Measurements from ENCODE around the gene FOLR2. TPM values are rescaled to one million over a fixed set of nuclear protein-coding genes. Genes with fewer than 3 reads are reported as not detected.

The FOLR2 gene
- total RNA-seq, 1 donor from 2014 or later, result 19.4 TPM

DNA sequence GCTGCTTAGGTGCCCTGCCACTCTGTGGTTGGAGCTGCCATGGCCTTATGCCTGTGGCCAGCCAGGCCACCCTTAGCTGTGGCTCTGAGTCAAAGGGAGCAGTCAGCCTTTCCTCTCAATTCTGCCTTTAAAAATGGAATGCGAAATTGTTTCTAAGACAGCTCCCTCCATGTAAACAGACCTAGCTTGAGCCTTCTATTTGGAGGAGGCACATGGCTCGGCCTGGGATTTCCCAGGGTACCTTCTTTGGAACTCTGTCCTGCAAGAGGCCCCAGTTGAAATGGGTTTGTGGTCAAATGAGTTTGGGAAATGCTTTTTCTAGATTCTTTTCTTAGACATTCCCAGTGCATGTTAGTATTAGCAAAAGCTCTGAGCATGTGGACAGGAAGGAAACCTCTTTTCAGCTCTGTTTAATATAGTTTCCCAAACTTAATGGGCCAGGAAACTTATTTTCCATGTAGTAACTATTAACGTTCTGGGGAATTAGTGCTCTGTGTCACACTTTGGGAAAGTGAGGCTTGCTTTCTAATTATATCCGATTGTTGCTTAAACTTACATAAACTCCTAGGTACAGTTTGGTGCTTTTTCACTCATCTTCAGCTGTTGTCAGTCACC is 19.6 kb downstream of the FOLR2 start:
- Histone ChIP-seq H3K27me3 (peaks cover under 1% of the 10 kb centered on the region), H3K36me3 (peaks cover 0 to 60% of the 10 kb centered on the region in 2 donors), H3K4me3 (no peak overlapping the region), H3K4me1 (peaks cover 27% of the 10 kb centered on the region), H3K9me3 (no peaks in the 10 kb centered on the region), H3K27ac (no peak overlapping the region)
- DNase-seq (ENCODE audit: extremely low spot score in 2 of 2), result no peak
- intact Hi-C loops (cut with DNase I), result no loop called here
- TF ChIP-seq POLR2A (IDR thresholded peaks at IDR 0.05) (no peak), POLR2AphosphoS5 (IDR thresholded peaks at IDR 0.05; ENCODE audit: insufficient read depth in 1 of 2, low read depth in 1 of 2) (no peak)
- TF ChIP-seq, protein P1, sequence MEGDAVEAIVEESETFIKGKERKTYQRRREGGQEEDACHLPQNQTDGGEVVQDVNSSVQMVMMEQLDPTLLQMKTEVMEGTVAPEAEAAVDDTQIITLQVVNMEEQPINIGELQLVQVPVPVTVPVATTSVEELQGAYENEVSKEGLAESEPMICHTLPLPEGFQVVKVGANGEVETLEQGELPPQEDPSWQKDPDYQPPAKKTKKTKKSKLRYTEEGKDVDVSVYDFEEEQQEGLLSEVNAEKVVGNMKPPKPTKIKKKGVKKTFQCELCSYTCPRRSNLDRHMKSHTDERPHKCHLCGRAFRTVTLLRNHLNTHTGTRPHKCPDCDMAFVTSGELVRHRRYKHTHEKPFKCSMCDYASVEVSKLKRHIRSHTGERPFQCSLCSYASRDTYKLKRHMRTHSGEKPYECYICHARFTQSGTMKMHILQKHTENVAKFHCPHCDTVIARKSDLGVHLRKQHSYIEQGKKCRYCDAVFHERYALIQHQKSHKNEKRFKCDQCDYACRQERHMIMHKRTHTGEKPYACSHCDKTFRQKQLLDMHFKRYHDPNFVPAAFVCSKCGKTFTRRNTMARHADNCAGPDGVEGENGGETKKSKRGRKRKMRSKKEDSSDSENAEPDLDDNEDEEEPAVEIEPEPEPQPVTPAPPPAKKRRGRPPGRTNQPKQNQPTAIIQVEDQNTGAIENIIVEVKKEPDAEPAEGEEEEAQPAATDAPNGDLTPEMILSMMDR (IDR thresholded peaks at IDR 0.05), result no peak

DNA sequence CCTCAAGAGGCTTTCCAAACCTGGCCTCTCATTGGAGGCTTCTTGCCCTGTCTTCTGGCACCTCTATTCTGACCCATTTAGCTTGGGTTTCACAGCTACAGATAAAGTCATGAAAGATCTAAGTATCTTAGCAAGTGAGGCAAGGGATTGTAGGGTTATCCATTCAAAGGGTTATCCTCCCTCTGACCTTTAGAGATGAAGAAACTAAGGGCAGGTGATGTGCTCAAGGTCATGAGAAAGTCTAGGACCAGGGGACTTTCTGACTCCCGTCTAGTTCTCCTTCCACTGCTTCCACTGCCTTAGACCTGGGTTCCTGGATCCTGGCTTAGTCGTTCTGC is 20.1 kb downstream of the FOLR2 start:
- no peak overlapping the region for H3K27ac ChIP-seq
- H3K9me3 ChIP-seq, result no peaks in the 10 kb centered on the region
- DNase-seq (ENCODE audit: extremely low spot score in 2 of 2), result no peak
- intact Hi-C loops (cut with DNase I), result no loop called here
- H3K4me3 ChIP-seq, result no peak overlapping the region
- peaks cover 0 to 54% of the 10 kb centered on the region in 2 donors for H3K36me3 ChIP-seq
- peaks cover 6% of the 10 kb centered on the region for H3K27me3 ChIP-seq
- TF ChIP-seq, protein P1 (IDR thresholded peaks at IDR 0.05), result no peak
- TF ChIP-seq POLR2AphosphoS5 (IDR thresholded peaks at IDR 0.05; ENCODE audit: insufficient read depth in 1 of 2, low read depth in 1 of 2) (no peak), POLR2A (IDR thresholded peaks at IDR 0.05) (no peak)
- H3K4me1 ChIP-seq, result peaks cover 28% of the 10 kb centered on the region

DNA sequence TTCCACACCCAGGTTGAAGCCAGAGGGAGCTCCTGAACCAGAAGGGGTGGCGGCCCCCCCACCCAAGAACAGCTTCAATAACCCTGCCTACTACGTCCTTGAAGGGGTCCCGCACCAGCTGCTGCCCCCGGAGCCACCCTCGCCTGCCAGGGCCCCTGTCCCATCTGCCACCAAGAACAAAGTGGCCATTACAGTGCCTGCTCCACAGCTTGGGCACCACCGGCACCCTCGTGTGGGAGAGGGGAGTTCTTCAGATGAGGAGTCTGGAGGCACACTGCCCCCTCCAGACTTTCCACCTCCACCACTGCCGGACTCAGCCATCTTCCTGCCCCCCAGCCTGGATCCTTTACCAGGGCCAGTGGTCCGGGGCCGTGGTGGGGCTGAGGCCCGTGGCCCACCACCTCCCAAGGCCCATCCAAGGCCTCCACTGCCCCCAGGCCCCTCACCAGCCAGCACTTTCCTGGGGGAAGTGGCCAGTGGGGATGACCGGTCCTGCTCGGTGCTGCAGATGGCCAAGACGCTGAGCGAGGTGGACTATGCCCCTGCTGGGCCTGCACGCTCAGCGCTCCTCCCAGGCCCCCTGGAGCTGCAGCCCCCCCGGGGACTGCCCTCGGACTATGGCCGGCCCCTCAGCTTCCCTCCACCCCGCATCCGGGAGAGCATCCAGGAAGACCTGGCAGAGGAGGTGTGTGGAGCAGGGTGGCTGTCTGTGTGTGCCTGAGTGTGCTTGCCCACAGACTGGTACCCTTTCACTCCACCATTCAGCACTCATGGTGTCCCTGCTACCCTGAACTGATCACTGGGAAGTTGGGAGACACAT is 20.7 kb downstream of the FOLR2 start:
- Histone ChIP-seq H3K9me3 (no peaks in the 10 kb centered on the region), H3K36me3 (peaks cover 0 to 49% of the 10 kb centered on the region in 2 donors), H3K4me1 (peaks cover 28% of the 10 kb centered on the region), H3K27me3 (peaks cover 6% of the 10 kb centered on the region), H3K27ac (no peak overlapping the region), H3K4me3 (no peak overlapping the region)
- intact Hi-C loops (cut with DNase I), result no loop called here
- no peak for TF ChIP-seq POLR2AphosphoS5 (IDR thresholded peaks at IDR 0.05; ENCODE audit: insufficient read depth in 1 of 2, low read depth in 1 of 2)
- TF ChIP-seq, protein P1 (IDR thresholded peaks at IDR 0.05), result no peak
- no peak for TF ChIP-seq POLR2A (IDR thresholded peaks at IDR 0.05)
- peak in 1 of 2 donors; percentile 81 for DNase-seq (ENCODE audit: extremely low spot score in 2 of 2)

DNA sequence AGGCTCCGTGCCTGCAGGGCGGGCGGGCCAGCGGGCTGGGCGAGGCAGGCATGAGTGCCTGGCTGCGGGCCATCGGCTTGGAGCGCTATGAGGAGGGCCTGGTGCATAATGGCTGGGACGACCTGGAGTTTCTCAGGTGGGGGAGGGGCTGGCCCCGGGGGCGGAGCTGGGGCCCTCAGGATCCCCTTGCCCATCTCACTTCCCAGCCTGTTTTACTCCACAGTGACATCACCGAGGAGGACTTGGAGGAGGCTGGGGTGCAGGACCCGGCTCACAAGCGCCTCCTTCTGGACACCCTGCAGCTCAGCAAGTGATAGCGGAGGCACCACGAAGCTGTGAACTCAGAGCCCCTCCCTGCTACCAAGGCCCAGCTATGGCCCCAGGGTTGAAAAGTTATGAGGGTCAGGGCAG is 21.5 kb downstream of the FOLR2 start:
- H3K4me3 ChIP-seq, result no peak overlapping the region
- H3K36me3 ChIP-seq, result peaks cover 0 to 47% of the 10 kb centered on the region in 2 donors
- no peak overlapping the region for H3K27ac ChIP-seq
- no peaks in the 10 kb centered on the region for H3K9me3 ChIP-seq
- TF ChIP-seq POLR2AphosphoS5 (IDR thresholded peaks at IDR 0.05; ENCODE audit: insufficient read depth in 1 of 2, low read depth in 1 of 2), result no peak
- TF ChIP-seq, protein P1 (IDR thresholded peaks at IDR 0.05), result peak in 1 of 3 experiments; percentile 39
- intact Hi-C loops (cut with DNase I), result no loop called here
- H3K4me1 ChIP-seq, result peaks cover 28% of the 10 kb centered on the region
- H3K27me3 ChIP-seq, result peaks cover 8% of the 10 kb centered on the region
- no peak for DNase-seq (ENCODE audit: extremely low spot score in 2 of 2)
